Measurements from ENCODE around the gene CCDC106.

CCDC106 gene

GRCh38 chr19:55700813-55701212 is 52.8 kb downstream of the CCDC106 start:
- DNase-seq: no peak

GRCh38 chr19:55702131-55702627 is 54.2 kb downstream of the CCDC106 start:
- no peak for DNase-seq

Data from NK-92 treated with Interleukin-12 subunit alpha and Interleukin-12 subunit beta, amount 100 ng/mL, for 24 hours (cell line).